PC-3 (cell line): ENCODE results near the gene ABCA7. TPM values are rescaled to one million over a fixed set of nuclear protein-coding genes. Genes with fewer than 3 reads are reported as not detected.

Experiments used
- ATAC-seq: fragments of 200-7000 bp; cut with Tn5 transposase; 2 replicates; pipeline ENCODE4 v1.9.1; 2020; ENCODE audit warnings: mild to moderate bottlenecking, moderate library complexity
- BruUV-seq: library from RNA; stranded (reverse); fragments of 400-500 nt; replicated peaks from 2 replicates; lab custom pipeline; 2021; lab: Mats Ljungman, UMichigan
- CTCF ChIA-PET: fragments of 300-600 bp; sonication (Branson Sonifier 250); formaldehyde crosslinking; loops from one replicate; lab custom pipeline; 2022; ENCODE audit warnings: antibody characterized with exemption; lab: Charles Lee
- POLR2A ChIA-PET: fragments of 300-600 bp; sonication (Branson Sonifier 250); formaldehyde crosslinking; loops from one replicate; lab custom pipeline; 2022; ENCODE audit warnings: antibody characterized with exemption; ENCODE audit not compliant: unreplicated experiment; lab: Charles Lee
- DNase-seq: peaks from one replicate; pipeline ENCODE4 v3.0.0-alpha.2; 2015
- H2AFZ ChIP-seq: fragments of 300-600 bp; sonication (generic); 2 replicates; pipeline ENCODE4 v1.6.0; 2016; ENCODE audit warnings: antibody characterized with exemption, low read length
- H3F3A ChIP-seq: fragments of 300-600 bp; sonication (generic); one replicate; pipeline ENCODE4 v1.6.0; 2017; ENCODE audit warnings: antibody characterized with exemption, low read length, control low read depth, mild to moderate bottlenecking; ENCODE audit not compliant: unreplicated experiment
- H3K27ac ChIP-seq: fragments of 300-600 bp; sonication (generic); 2 replicates; pipeline ENCODE4 v1.5.1; 2016; ENCODE audit warnings: mild to moderate bottlenecking, low read length
- H3K27me3 ChIP-seq: fragments of 300-600 bp; sonication (generic); 2 replicates; pipeline ENCODE4 v1.6.1; 2016; ENCODE audit warnings: low read length, mixed read lengths
- H3K36me3 ChIP-seq: fragments of 300-600 bp; sonication (generic); 2 replicates; pipeline ENCODE4 v1.6.1; 2016; ENCODE audit warnings: low read depth, mixed run types, low read length, mixed read lengths
- H3K4me1 ChIP-seq: fragments of 300-600 bp; sonication (generic); 2 replicates; pipeline ENCODE4 v1.5.1; 2016; ENCODE audit warnings: low read length; ENCODE audit not compliant: insufficient read depth
- H3K4me2 ChIP-seq: fragments of 300-600 bp; sonication (generic); 2 replicates; pipeline ENCODE4 v1.6.0; 2016; ENCODE audit warnings: low read length
- H3K4me3 ChIP-seq: fragments of 300-600 bp; sonication (generic); 2 replicates; pipeline ENCODE4 v1.5.1; 2016; ENCODE audit warnings: mild to moderate bottlenecking, low read length, mixed read lengths
- H3K79me2 ChIP-seq: fragments of 300-600 bp; sonication (generic); 2 replicates; pipeline ENCODE4 v1.6.1; 2017; ENCODE audit warnings: low read length, mixed read lengths
- H3K9ac ChIP-seq: fragments of 300-600 bp; sonication (generic); 2 replicates; pipeline ENCODE4 v1.6.0; 2016; ENCODE audit warnings: mild to moderate bottlenecking, low read length
- H3K9me2 ChIP-seq: fragments of 300-600 bp; sonication (generic); replicated peaks from 2 replicates; pipeline ENCODE4 v1.6.1; 2016; ENCODE audit warnings: mixed run types, low read length, mixed read lengths
- H3K9me3 ChIP-seq: fragments of 300-600 bp; sonication (generic); 2 replicates; pipeline ENCODE4 v1.6.1; 2016; ENCODE audit warnings: low read length, mixed read lengths
- H4K20me1 ChIP-seq: fragments of 300-600 bp; sonication (generic); 2 replicates; pipeline ENCODE4 v1.6.1; 2016; ENCODE audit warnings: low read length, mixed read lengths
- EZH2 ChIP-seq: fragments of 300-600 bp; sonication (generic); IDR thresholded peaks from one replicate; pipeline ENCODE4 v1.6.1; 2017; ENCODE audit warnings: antibody characterized with exemption, mild to moderate bottlenecking, low read length; ENCODE audit not compliant: unreplicated experiment
- EZH2phosphoT487 ChIP-seq: fragments of 300-600 bp; sonication (generic); IDR thresholded peaks from 2 replicates; pipeline ENCODE4 v1.6.1; 2018; ENCODE audit warnings: mild to moderate bottlenecking, antibody characterized with exemption, low read length, borderline replicate concordance
- intact Hi-C: fragments of 100-400 bp; cut with micrococcal nuclease; formaldehyde crosslinking; loops from 2 replicates; pipeline ENCODE4 v1.9.0; 2023
- total RNA-seq: library from RNA; depleted of rRNA; stranded (reverse); fragments of >200 nt; gene quantifications from 2 replicates; pipeline ENCODE4 v1.2.3, GENCODE V29; 2014
- TF ChIP-seq, protein P1 (sequence below): fragments of 300-600 bp; sonication (generic); conservative IDR thresholded peaks from 2 replicates; pipeline ENCODE4 v1.5.1; 2017; ENCODE audit warnings: antibody characterized with exemption, low read depth, mild to moderate bottlenecking, low read length

The ABCA7 gene
- total RNA-seq, 1 experiment from 2014 or later, result 27.3 TPM

DNA sequence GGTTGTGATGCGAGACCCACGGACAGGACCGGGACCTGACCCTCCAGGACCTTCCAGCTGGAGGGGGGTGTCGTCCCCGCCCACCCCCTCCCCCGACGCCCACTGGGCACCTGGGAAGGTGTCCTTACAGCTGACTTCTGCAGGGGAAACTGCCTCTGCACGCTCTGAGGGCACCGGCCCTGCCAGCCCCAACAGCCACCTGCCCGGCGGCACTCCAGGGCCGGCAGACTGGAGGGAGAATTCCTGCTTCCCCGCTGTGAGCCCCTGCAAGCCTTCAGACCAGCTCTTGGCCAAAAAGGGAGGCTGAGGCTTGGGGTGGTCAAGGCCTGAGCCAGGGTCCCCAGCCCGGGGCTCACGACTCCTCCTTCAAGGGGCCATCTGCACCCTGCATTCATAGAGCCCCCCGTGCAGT is 12.3 kb upstream of the ABCA7 start:
- H3K36me3 ChIP-seq, result peaks cover 6% of the 10 kb centered on the region; the same call in 1 of the 2 replicates
- no peaks in the 10 kb centered on the region; the same call in 1 of the 2 replicates for H3K4me1 ChIP-seq
- peaks cover 37% of the 10 kb centered on the region for H3K79me2 ChIP-seq
- H3K27me3 ChIP-seq, result no peaks in the 10 kb centered on the region
- no peaks in the 10 kb centered on the region for H4K20me1 ChIP-seq
- TF ChIP-seq, protein P1, sequence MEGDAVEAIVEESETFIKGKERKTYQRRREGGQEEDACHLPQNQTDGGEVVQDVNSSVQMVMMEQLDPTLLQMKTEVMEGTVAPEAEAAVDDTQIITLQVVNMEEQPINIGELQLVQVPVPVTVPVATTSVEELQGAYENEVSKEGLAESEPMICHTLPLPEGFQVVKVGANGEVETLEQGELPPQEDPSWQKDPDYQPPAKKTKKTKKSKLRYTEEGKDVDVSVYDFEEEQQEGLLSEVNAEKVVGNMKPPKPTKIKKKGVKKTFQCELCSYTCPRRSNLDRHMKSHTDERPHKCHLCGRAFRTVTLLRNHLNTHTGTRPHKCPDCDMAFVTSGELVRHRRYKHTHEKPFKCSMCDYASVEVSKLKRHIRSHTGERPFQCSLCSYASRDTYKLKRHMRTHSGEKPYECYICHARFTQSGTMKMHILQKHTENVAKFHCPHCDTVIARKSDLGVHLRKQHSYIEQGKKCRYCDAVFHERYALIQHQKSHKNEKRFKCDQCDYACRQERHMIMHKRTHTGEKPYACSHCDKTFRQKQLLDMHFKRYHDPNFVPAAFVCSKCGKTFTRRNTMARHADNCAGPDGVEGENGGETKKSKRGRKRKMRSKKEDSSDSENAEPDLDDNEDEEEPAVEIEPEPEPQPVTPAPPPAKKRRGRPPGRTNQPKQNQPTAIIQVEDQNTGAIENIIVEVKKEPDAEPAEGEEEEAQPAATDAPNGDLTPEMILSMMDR, result no peak
- TF ChIP-seq EZH2phosphoT487 (no peak), EZH2 (no peak)
- CTCF ChIA-PET, result no interaction called here
- no peaks in the 10 kb centered on the region for H3K9me2 ChIP-seq
- POLR2A ChIA-PET, result no interaction called here
- H3K4me3 ChIP-seq, result peak overlapping the region; percentile 95
- H2AFZ ChIP-seq, result no peak overlapping the region
- H3K9ac ChIP-seq, result peak overlapping the region; percentile 47; the same call in 1 of the 2 replicates
- H3K4me2 ChIP-seq, result peak overlapping the region; percentile 92
- ATAC-seq, result peak; percentile 8
- H3F3A ChIP-seq, result no peaks in the 10 kb centered on the region
- TSS peak; percentile 29 for BruUV-seq
- no peak for DNase-seq
- intact Hi-C loops, result loop anchor here (5.0 kb wide), 1 partner anchor 75 kb away; the partner anchor contains the start of gene GPX4
- peak overlapping the region; percentile 34; the same call in 1 of the 2 replicates for H3K27ac ChIP-seq
- H3K9me3 ChIP-seq, result no peaks in the 10 kb centered on the region

DNA sequence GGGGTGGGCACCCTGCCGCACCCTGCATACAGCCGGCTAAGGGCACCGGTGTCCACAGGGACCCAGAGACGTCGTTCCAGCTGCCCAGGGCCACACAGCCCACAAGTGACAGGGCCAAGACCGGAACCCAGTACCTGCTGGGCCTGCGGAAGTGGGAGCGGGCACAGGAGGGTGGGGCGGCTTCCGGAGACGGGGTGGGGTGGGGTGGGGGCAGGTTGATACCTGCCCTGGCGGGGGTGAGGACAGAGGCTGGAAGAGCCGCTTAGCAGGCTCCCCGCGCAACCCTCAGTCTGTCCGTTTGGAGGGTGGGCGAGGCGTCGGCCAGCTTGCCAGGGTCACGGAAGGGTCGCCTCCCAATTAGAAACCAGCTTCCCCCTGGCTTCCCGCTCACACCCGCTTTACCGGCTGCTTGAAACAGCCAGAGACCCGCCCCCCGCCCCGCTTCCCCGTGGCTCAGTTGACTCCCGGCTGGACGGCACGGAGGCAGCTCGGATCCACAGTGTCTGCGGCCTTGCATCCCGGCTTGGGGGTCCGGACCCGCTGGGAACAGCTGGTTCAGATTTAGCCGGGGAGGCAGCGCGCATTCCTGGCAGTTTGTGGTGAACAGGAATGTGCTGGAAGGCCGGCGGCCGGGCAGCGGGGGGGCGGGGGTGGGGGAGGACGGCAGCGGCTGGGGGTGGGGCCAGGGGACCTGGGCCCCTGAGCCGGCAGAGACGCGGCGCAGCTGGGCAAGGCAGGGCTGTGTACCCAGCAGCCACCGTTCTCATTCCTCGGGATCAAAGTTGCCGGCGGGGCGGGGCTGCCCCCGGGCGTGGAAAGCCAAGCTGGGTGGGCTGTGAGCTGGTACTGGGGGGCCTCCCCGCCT is 11.6 kb upstream of the ABCA7 start:
- H3K27ac ChIP-seq, result peak overlapping the region; percentile 76
- no peaks in the 10 kb centered on the region; the same call in 1 of the 2 replicates for H3K4me1 ChIP-seq
- H2AFZ ChIP-seq, result 0 out of 2 replicates have a peak overlapping the region, but pooled peaks have one; percentile 72
- H4K20me1 ChIP-seq, result no peaks in the 10 kb centered on the region
- no peaks in the 10 kb centered on the region for H3F3A ChIP-seq
- H3K36me3 ChIP-seq, result peaks cover 6% of the 10 kb centered on the region; the same call in 1 of the 2 replicates
- no peaks in the 10 kb centered on the region for H3K9me3 ChIP-seq
- POLR2A ChIA-PET, result no interaction called here
- peaks cover 37% of the 10 kb centered on the region for H3K79me2 ChIP-seq
- CTCF ChIA-PET, result interaction anchor here (0.7 kb wide), 1 partner anchor 355 kb away, joined by 3 read pairs; no protein-coding TSS in a partner anchor
- H3K9ac ChIP-seq, result peak overlapping the region; percentile 72
- intact Hi-C loops, result loop anchor here (5.0 kb wide), 1 partner anchor 74 kb away; the partner anchor contains the start of gene GPX4
- TF ChIP-seq EZH2phosphoT487 (no peak), EZH2 (no peak)
- TF ChIP-seq, protein P1, result no peak
- no peaks in the 10 kb centered on the region for H3K27me3 ChIP-seq
- H3K4me3 ChIP-seq, result peak overlapping the region; percentile 95
- H3K4me2 ChIP-seq, result peak overlapping the region; percentile 92
- ATAC-seq, result peak; percentile 65
- peak; percentile 55 for DNase-seq
- no peaks in the 10 kb centered on the region for H3K9me2 ChIP-seq
- BruUV-seq, result no TSS peak
